H1 (cell line): ENCODE measurements around the gene C20orf173. TPM values are rescaled to one million over a fixed set of nuclear protein-coding genes. Genes with fewer than 3 reads are reported as not detected.

ENCODE experiments used
- CTCF ChIA-PET: fragments of 300-600 bp; sonication (Branson Sonifier 250); formaldehyde crosslinking; loops from one replicate; lab custom pipeline; 2021; ENCODE audit not compliant: partially characterized antibody; lab: Charles Lee
- POLR2A ChIA-PET: fragments of 300-600 bp; sonication (Branson Sonifier 250); formaldehyde crosslinking; loops from one replicate; lab custom pipeline; 2021; ENCODE audit warnings: inconsistent platforms; ENCODE audit not compliant: partially characterized antibody; lab: Charles Lee
- DNase-seq, 2 experiments: peaks; one replicate each; pipeline versions ENCODE4 v3.0.0 to v3.0.0-alpha.2; 2010 to 2022; ENCODE audit warnings: low spot score in 2 of 2, low read depth in 1 of 2, mixed read lengths in 1 of 2
- FAIRE-seq: peaks from 2 replicates; lab custom pipeline; 2011; peaks lifted over from hg19 to GRCh38; lab: Jason Lieb, UNC
- H2AFZ ChIP-seq: 2 replicates; pipeline ENCODE4 v1.8.1; 2012; ENCODE audit warnings: low read length, inconsistent platforms
- H2AK5ac ChIP-seq: 2 replicates; pipeline ENCODE4 v1.6.1; 2013; ENCODE audit warnings: low read depth, low read length
- H2BK120ac ChIP-seq: replicated peaks from 2 replicates; pipeline ENCODE3; 2013; ENCODE audit warnings: low read depth, low read length, inconsistent platforms
- H2BK12ac ChIP-seq: 2 replicates; pipeline ENCODE4 v1.6.1; 2013; ENCODE audit warnings: low read depth, low read length
- H2BK15ac ChIP-seq: 2 replicates; pipeline ENCODE4 v1.6.1; 2013; ENCODE audit warnings: low read length
- H2BK20ac ChIP-seq: 2 replicates; pipeline ENCODE4 v1.6.1; 2013; ENCODE audit warnings: low read length
- H2BK5ac ChIP-seq: 2 replicates; pipeline ENCODE4 v1.6.1; 2013; ENCODE audit warnings: low read depth, low read length
- H3K14ac ChIP-seq: 2 replicates; pipeline ENCODE4 v1.6.1; 2013; ENCODE audit warnings: inconsistent platforms; ENCODE audit not compliant: insufficient read length
- H3K18ac ChIP-seq: 2 replicates; pipeline ENCODE4 v1.6.1; 2013; ENCODE audit warnings: low read length; ENCODE audit errors: extremely low read depth
- H3K23ac ChIP-seq: 2 replicates; pipeline ENCODE4 v1.6.1; 2013; ENCODE audit warnings: inconsistent platforms; ENCODE audit not compliant: insufficient read length
- H3K23me2 ChIP-seq: 2 replicates; pipeline ENCODE4 v1.6.1; 2013; ENCODE audit warnings: low read depth, low read length
- H3K27ac ChIP-seq: 2 replicates; pipeline ENCODE4 v1.6.1; 2011; ENCODE audit warnings: low read depth, low read length, inconsistent platforms
- H3K27me3 ChIP-seq, 4 experiments: replicated peaks in 1 of 4; 1 replicate in 1 of 4; 2 replicates in 3 of 4; pipeline versions ENCODE4 v1.6.1 to v1.8.1; 2011 to 2013; ENCODE audit warnings: low read length in 3 of 4, mild to moderate bottlenecking in 3 of 4, inconsistent platforms in 2 of 4, mixed read lengths in 2 of 4, moderate library complexity in 1 of 4; ENCODE audit not compliant: control insufficient read depth in 3 of 4, insufficient read depth in 3 of 4; ENCODE audit errors: extremely low read depth in 1 of 4
- H3K36me3 ChIP-seq, 4 experiments: 2 replicates each; pipeline versions ENCODE4 v1.6.1 to v1.8.1; 2011 to 2013; ENCODE audit warnings: mild to moderate bottlenecking in 4 of 4, low read length in 3 of 4, moderate library complexity in 2 of 4, control low read depth in 1 of 4, inconsistent platforms in 1 of 4; ENCODE audit not compliant: insufficient read depth in 4 of 4, control insufficient read depth in 2 of 4
- H3K4ac ChIP-seq: replicated peaks from 2 replicates; pipeline ENCODE3; 2013; ENCODE audit warnings: low read length, low read depth, mixed read lengths, inconsistent platforms; ENCODE audit not compliant: insufficient read length
- H3K4me1 ChIP-seq, 4 experiments: replicated peaks in 1 of 4; 1 replicate in 1 of 4; 2 replicates in 3 of 4; pipeline versions ENCODE4 v1.6.1 to v1.8.1; 2011 to 2013; ENCODE audit warnings: low read length in 3 of 4, inconsistent platforms in 2 of 4, mixed read lengths in 1 of 4; ENCODE audit not compliant: insufficient read depth in 4 of 4, control insufficient read depth in 3 of 4
- H3K4me2 ChIP-seq, 2 experiments: 2 replicates each; pipeline versions ENCODE4 v1.6.1 to v1.8.1; 2011 to 2013; ENCODE audit warnings: low read depth in 2 of 2, low read length in 2 of 2, control low read depth in 1 of 2, inconsistent platforms in 1 of 2, mild to moderate bottlenecking in 1 of 2; ENCODE audit not compliant: insufficient read depth in 1 of 2
- H3K4me3 ChIP-seq, 4 experiments: fragments of 200-600, 300-600 bp in 1 of 4; sonication (generic), shearing (Covaris generic), sonication (Bioruptor Twin) in 1 of 4; 2 replicates each; pipeline versions ENCODE4 v1.5.1 to v1.8.1; 2011 to 2016; ENCODE audit warnings: low read length in 4 of 4, low read depth in 3 of 4, control low read depth in 2 of 4, inconsistent platforms in 2 of 4, mild to moderate bottlenecking in 2 of 4, mixed read lengths in 1 of 4, moderate library complexity in 1 of 4; ENCODE audit not compliant: insufficient read depth in 2 of 4; ENCODE audit errors: extremely low read depth in 1 of 4
- H3K56ac ChIP-seq: replicated peaks from 2 replicates; pipeline ENCODE3; 2013; ENCODE audit warnings: low read depth, mild to moderate bottlenecking, mixed read lengths, low read length, inconsistent platforms; ENCODE audit not compliant: insufficient read length
- H3K79me1 ChIP-seq: 2 replicates; pipeline ENCODE4 v1.6.1; 2013; ENCODE audit warnings: low read depth, low read length, control low read depth
- H3K79me2 ChIP-seq, 2 experiments: 2 replicates each; pipeline versions ENCODE4 v1.6.1 to v1.8.1; 2012 to 2013; ENCODE audit warnings: low read length in 2 of 2, mild to moderate bottlenecking in 2 of 2, inconsistent platforms in 1 of 2; ENCODE audit not compliant: insufficient read depth in 2 of 2, control insufficient read depth in 1 of 2
- H3K9ac ChIP-seq, 4 experiments: replicated peaks in 1 of 4; 1 replicate in 1 of 4; 2 replicates in 3 of 4; pipeline versions ENCODE4 v1.6.1 to v1.8.1; 2011 to 2013; ENCODE audit warnings: low read depth in 3 of 4, low read length in 3 of 4, control low read depth in 2 of 4, mild to moderate bottlenecking in 2 of 4, moderate library complexity in 2 of 4, inconsistent platforms in 1 of 4; ENCODE audit errors: extremely low read depth in 1 of 4
- H3K9me3 ChIP-seq, 2 experiments: 2 replicates each; pipeline versions ENCODE4 v1.6.1 to v1.8.1; 2012 to 2013; ENCODE audit warnings: mild to moderate bottlenecking in 2 of 2, moderate library complexity in 2 of 2, control low read depth in 1 of 2, inconsistent platforms in 1 of 2, low read depth in 1 of 2, low read length in 1 of 2, mixed read lengths in 1 of 2; ENCODE audit not compliant: insufficient read depth in 2 of 2
- H4K20me1 ChIP-seq, 2 experiments: replicated peaks in 1 of 2; 2 replicates each; pipeline versions ENCODE3 to v1.8.1; 2011 to 2013; ENCODE audit warnings: inconsistent platforms in 2 of 2, low read length in 2 of 2, mild to moderate bottlenecking in 1 of 2; ENCODE audit not compliant: insufficient read depth in 2 of 2, control insufficient read depth in 1 of 2
- H4K5ac ChIP-seq: 2 replicates; pipeline ENCODE4 v1.6.1; 2013; ENCODE audit warnings: low read length, low read depth, mixed read lengths, inconsistent platforms; ENCODE audit not compliant: insufficient read length
- H4K8ac ChIP-seq: 2 replicates; pipeline ENCODE4 v1.8.0; 2013; ENCODE audit warnings: mild to moderate bottlenecking, moderate library complexity, low read length, inconsistent platforms; ENCODE audit not compliant: insufficient read depth; ENCODE audit errors: extremely low read depth
- H4K91ac ChIP-seq: replicated peaks from 2 replicates; pipeline ENCODE3; 2013; ENCODE audit warnings: low read length, mixed read lengths, inconsistent platforms; ENCODE audit not compliant: insufficient read length
- BRCA1 ChIP-seq: IDR thresholded peaks from 2 replicates; pipeline ENCODE4 v1.6.1; 2012; ENCODE audit warnings: low read depth, low read length, improper control_type of control experiment
- EGR1 ChIP-seq: IDR thresholded peaks from 2 replicates; pipeline ENCODE4 v1.6.1; 2011; ENCODE audit warnings: low read depth, low read length, borderline replicate concordance
- EZH2 ChIP-seq: fragments of 200-600 bp; sonication (generic); IDR thresholded peaks from 2 replicates; pipeline ENCODE4 v1.7.1; 2012; ENCODE audit warnings: low read depth, mild to moderate bottlenecking, moderate library complexity, low read length, inconsistent platforms; ENCODE audit not compliant: severe bottlenecking
- KDM1A ChIP-seq: fragments of 200-600, 300-600 bp; sonication (generic); IDR thresholded peaks from 2 replicates; pipeline ENCODE4 v1.7.1; 2016; ENCODE audit warnings: mild to moderate bottlenecking, low read length, borderline replicate concordance
- KDM5A ChIP-seq: fragments of 200-600 bp; IDR thresholded peaks from 2 replicates; pipeline ENCODE4 v1.7.1; 2012; ENCODE audit warnings: mild to moderate bottlenecking, low read length, inconsistent platforms, mixed read lengths
- MAFK ChIP-seq: IDR thresholded peaks from 2 replicates; pipeline ENCODE4 v1.6.1; 2012; ENCODE audit warnings: low read depth, mild to moderate bottlenecking, improper control_type of control experiment, low read length
- SIRT6 ChIP-seq: IDR thresholded peaks from one replicate; pipeline ENCODE4 v1.7.1; 2012; ENCODE audit warnings: low read length, inconsistent platforms
- SP1 ChIP-seq: IDR thresholded peaks from 2 replicates; pipeline ENCODE4 v1.6.1; 2011; ENCODE audit warnings: low read depth, low read length
- SP2 ChIP-seq: IDR thresholded peaks from 2 replicates; pipeline ENCODE4 v1.6.1; 2012; ENCODE audit warnings: mild to moderate bottlenecking, low read length, inconsistent platforms
- SUZ12 ChIP-seq: fragments of 200-600 bp; sonication (generic); IDR thresholded peaks from 2 replicates; pipeline ENCODE4 v1.6.1; 2012; ENCODE audit warnings: mild to moderate bottlenecking, inconsistent platforms, low read length, moderate library complexity, mixed read lengths
- TAF1 ChIP-seq: IDR thresholded peaks from 2 replicates; pipeline ENCODE4 v1.6.1; 2011; ENCODE audit warnings: mild to moderate bottlenecking, low read depth, low read length
- TCF12 ChIP-seq: IDR thresholded peaks from 2 replicates; pipeline ENCODE4 v1.6.1; 2011; ENCODE audit warnings: low read depth, mild to moderate bottlenecking, low read length
- TEAD4 ChIP-seq: IDR thresholded peaks from 2 replicates; pipeline ENCODE4 v1.6.1; 2012; ENCODE audit warnings: low read depth, low read length, inconsistent platforms, mixed read lengths
- ZNF274 ChIP-seq: IDR thresholded peaks from 2 replicates; pipeline ENCODE4 v1.7.0; 2012; ENCODE audit warnings: low read length, borderline replicate concordance; ENCODE audit errors: extremely low read depth
- WGBS, 2 experiments: shearing (Covaris generic) in 1 of 2; methylation state at CpG; one replicate each; pipeline versions ENCODE4 v1.1.6 to v1.1.7; 2013 to 2015; ENCODE audit warnings: low lambda C conversion rate in 2 of 2, mixed read lengths in 2 of 2, inconsistent platforms in 1 of 2, low coverage in 1 of 2, missing lambda C conversion rate in 1 of 2; ENCODE audit not compliant: insufficient replicate concordance in 2 of 2, insufficient coverage in 1 of 2, insufficient read length in 1 of 2; ENCODE audit errors: extremely low coverage in 1 of 2, missing lambda C conversion rate in 1 of 2; 5-methylcytosine and 5-hydroxymethylcytosine counted together
- polyA plus RNA-seq, 7 experiments: library from polyadenylated mRNA; depleted of rRNA in 3 of 7; stranded (reverse) in 5 of 7; unstranded in 2 of 7; fragments of >200 nt in 5 of 7; fragments of 200-250 nt in 2 of 7; gene quantifications; 1 replicate in 5 of 7; 2 replicates in 1 of 7; 4 replicates in 1 of 7; pipeline versions ENCODE4 v1.2.1 to v1.2.3, GENCODE V29; 2011 to 2013; ENCODE audit warnings: missing spikeins in 2 of 7, mixed read lengths in 2 of 7
- total RNA-seq: library from RNA; stranded (reverse); fragmentation: NEBNext Ultra II Directional; extraction: Animal tissue kit (Norgen Biotek cat#: 25700); gene quantifications from 2 replicates; pipeline ENCODE4 v1.2.1, GENCODE V29; 2021
- TF ChIP-seq, protein P1 (sequence below): IDR thresholded peaks from 2 replicates; pipeline ENCODE4 v1.6.1; 2011; ENCODE audit warnings: low read length, improper control_type of control experiment

The C20orf173 gene
- total and polyA plus RNA-seq, 2 of the 8 experiments (the other 6 are each of a cell fraction or from before 2014, with no cell fraction given) = not detected

DNA sequence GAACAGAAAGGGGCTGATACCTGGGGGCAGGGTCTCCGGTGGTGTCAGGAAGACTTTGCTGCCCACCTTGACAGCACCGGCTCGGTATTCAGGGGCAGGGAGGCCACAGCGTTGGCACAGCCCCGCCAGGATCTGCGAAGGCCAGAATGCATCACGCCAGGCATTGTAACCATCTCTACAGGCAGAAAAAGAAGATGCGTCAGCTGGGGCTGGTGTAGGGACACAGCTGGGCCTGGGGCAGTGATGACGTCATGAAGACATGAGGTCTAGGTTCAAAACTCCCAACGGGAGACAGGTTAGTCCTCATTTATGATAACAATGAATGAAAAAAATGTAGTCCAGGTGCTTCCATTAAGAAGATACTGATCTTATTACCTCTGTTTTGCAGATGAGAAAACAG, 34.4 kb upstream of the C20orf173 start:
- CTCF ChIA-PET = interaction anchor here (0.7 to 1.5 kb wide), 5 partner anchors 11 to 121 kb away, joined by 3 to 5 read pairs (median 3); no protein-coding TSS in a partner anchor
- Histone ChIP-seq H3K23me2 (no peaks in the 10 kb centered on the region), H3K18ac (no peak overlapping the region), H2BK120ac (no peak overlapping the region), H3K36me3 (no peaks in the 10 kb centered on the region), H3K79me1 (0 out of 2 replicates have a peak, but pooled peaks cover 3% of the 10 kb centered on the region), H4K91ac (no peak overlapping the region), H3K79me2 (no peaks in the 10 kb centered on the region), H3K14ac (no peak overlapping the region), H2BK12ac (no peak overlapping the region), H3K4me1 (peaks cover 0 to 4% (median 2%) of the 10 kb centered on the region in 4 experiments; a peak in 4 of 7 replicates), H3K4ac (no peak overlapping the region), H3K27ac (no peak overlapping the region), H4K5ac (no peak overlapping the region), H3K23ac (no peak overlapping the region), H3K4me3 (no peak overlapping the region), H4K20me1 (no peaks in the 10 kb centered on the region), H2AK5ac (no peak overlapping the region), H2AFZ (no peak overlapping the region), H3K9ac (no peak overlapping the region), H4K8ac (no peak overlapping the region; the same call in none of the 2 replicates), H2BK5ac (no peak overlapping the region), H2BK20ac (no peak overlapping the region), H3K9me3 (no peaks in the 10 kb centered on the region), H3K27me3 (no peaks in the 10 kb centered on the region), H2BK15ac (no peak overlapping the region), H3K4me2 (no peak overlapping the region), H3K56ac (no peak overlapping the region)
- DNase-seq (no peak), FAIRE-seq (no peak)
- POLR2A ChIA-PET = interaction anchor here (0.5 to 1.1 kb wide), 5 partner anchors 12 to 179 kb away, joined by 3 to 4 read pairs (median 3); partner anchors contain the start of gene RBM39
- WGBS, 2 experiments = 93% methylated on average over 10 of the region's 10 CpGs; no CpG with 5 or more reads in 1 of the 2 experiments
- TF ChIP-seq SUZ12 (no peak), TAF1 (no peak), BRCA1 (no peak), MAFK (no peak), EZH2 (no peak), SP1 (no peak), SP2 (no peak), EGR1 (no peak), SIRT6 (no peak), TEAD4 (no peak), ZNF274 (no peak), KDM5A (no peak), TCF12 (no peak), KDM1A (no peak)
- TF ChIP-seq, protein P1, sequence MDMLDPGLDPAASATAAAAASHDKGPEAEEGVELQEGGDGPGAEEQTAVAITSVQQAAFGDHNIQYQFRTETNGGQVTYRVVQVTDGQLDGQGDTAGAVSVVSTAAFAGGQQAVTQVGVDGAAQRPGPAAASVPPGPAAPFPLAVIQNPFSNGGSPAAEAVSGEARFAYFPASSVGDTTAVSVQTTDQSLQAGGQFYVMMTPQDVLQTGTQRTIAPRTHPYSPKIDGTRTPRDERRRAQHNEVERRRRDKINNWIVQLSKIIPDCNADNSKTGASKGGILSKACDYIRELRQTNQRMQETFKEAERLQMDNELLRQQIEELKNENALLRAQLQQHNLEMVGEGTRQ = no peak
